COLO829 (cell line): ENCODE results near the gene IP6K3.

ENCODE experiments used
- DNase-seq: peaks from one replicate; pipeline ENCODE4 v3.0.0; 2012; ENCODE audit warnings: low spot score

IP6K3 gene

DNA sequence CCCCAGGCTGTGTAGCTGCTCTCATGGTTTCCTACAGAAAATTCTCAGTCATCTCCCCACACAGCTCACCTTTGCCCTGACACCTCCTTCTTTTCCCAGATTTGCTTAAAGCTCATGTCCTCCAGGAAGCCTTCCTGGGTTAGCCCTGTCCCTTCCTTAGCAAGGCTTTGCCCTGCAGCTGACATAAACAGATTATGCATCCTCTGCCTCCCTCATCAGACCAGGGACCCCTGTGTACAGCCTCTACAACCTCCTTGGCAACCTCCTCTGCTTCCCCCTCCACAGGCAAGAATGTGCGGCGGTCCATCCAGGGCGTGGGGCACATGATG is 75.0 kb downstream of the IP6K3 start:
- no peak for DNase-seq
